ENCODE results near the gene TRAPPC1.

Gene TRAPPC1

GRCh38 chr17:7940034-7940433 lies 8.3 kb upstream of the TRAPPC1 start:
- no peak for DNase-seq

- DNase-seq, result no peak
Observed at GRCh38 chr17:7935859-7936258, 4.1 kb upstream of the TRAPPC1 start.

- DNase-seq, result peak in 1 of 2 experiments; percentile 7
Observed at GRCh38 chr17:7932949-7933348, 1.2 kb upstream of the TRAPPC1 start.

GRCh38 chr17:7932483-7932891 lies 741 bp upstream of the TRAPPC1 start:
- peak in 1 of 2 experiments; percentile 7 for DNase-seq

- DNase-seq, result no peak
Observed at GRCh38 chr17:7930841-7931631, 710 bp downstream of the TRAPPC1 start.

GRCh38 chr17:7929158-7930023 lies 2.4 kb downstream of the TRAPPC1 start, which contains the start of gene KCNAB3:
TSS of gene KCNAB3 (minus strand) at chr17:7929856. CDS start at chr17:7929435, 421 bp downstream.
- peak; percentile 47 to 48 for DNase-seq

GRCh38 chr17:7927596-7927995 lies 4.2 kb downstream of the TRAPPC1 start:
- DNase-seq, result no peak

- DNase-seq, result peak; percentile 80 to 82
Observed at GRCh38 chr17:7922845-7923628, 8.7 kb downstream of the TRAPPC1 start.

GRCh38 chr17:7922269-7922844 lies 9.4 kb downstream of the TRAPPC1 start:
- no peak for DNase-seq

- DNase-seq, result no peak
Observed at GRCh38 chr17:7916808-7917207, 14.9 kb downstream of the TRAPPC1 start.

GRCh38 chr17:7916385-7916682 lies 15.4 kb downstream of the TRAPPC1 start:
- DNase-seq, result no peak

GRCh38 chr17:7915611-7916384 lies 15.9 kb downstream of the TRAPPC1 start, which contains the start of gene RNF227:
TSS of gene RNF227 (minus strand) at chr17:7916289. CDS start at chr17:7916195, 94 bp downstream.
- peak; percentile 72 for DNase-seq

- DNase-seq, result no peak
Observed at GRCh38 chr17:7915179-7915610, 16.6 kb downstream of the TRAPPC1 start.

GRCh38 chr17:7912927-7913524 lies 18.7 kb downstream of the TRAPPC1 start:
- DNase-seq, result peak in 1 of 2 experiments; percentile 22

- no peak for DNase-seq
Observed at GRCh38 chr17:7911116-7911515, 20.6 kb downstream of the TRAPPC1 start.

- no peak for DNase-seq
Observed at GRCh38 chr17:7910711-7911110, 21.0 kb downstream of the TRAPPC1 start.

- no peak for DNase-seq
Observed at GRCh38 chr17:7910281-7910680, 21.5 kb downstream of the TRAPPC1 start.

- no peak for DNase-seq
Observed at GRCh38 chr17:7909089-7909488, 22.7 kb downstream of the TRAPPC1 start.

GRCh38 chr17:7903154-7904103 lies 28.3 kb downstream of the TRAPPC1 start:
- no peak for DNase-seq

GRCh38 chr17:7897773-7898172 lies 34.0 kb downstream of the TRAPPC1 start:
- DNase-seq, result no peak
